ENCODE measurements around the gene GCSH.

- TF ChIP-seq CTCF (IDR thresholded peaks at IDR 0.05), result no peak
- TF ChIP-seq POLR2A (IDR thresholded peaks at IDR 0.05), result no peak
These were observed 21.2 kb upstream of the GCSH start for GRCh38 chr16:81117436-81117835.
